Effector CD8-positive, alpha-beta T cell (primary cell): ENCODE measurements around the gene MOB3B.

Experiments
- DNase-seq: peaks from one replicate; lab custom pipeline; 2025; lab: John Stamatoyannopoulos, UW

Gene MOB3B

GRCh38 chr9:27338527-27338903 is 191.1 kb downstream of the MOB3B start:
- DNase-seq, result no peak

DNA sequence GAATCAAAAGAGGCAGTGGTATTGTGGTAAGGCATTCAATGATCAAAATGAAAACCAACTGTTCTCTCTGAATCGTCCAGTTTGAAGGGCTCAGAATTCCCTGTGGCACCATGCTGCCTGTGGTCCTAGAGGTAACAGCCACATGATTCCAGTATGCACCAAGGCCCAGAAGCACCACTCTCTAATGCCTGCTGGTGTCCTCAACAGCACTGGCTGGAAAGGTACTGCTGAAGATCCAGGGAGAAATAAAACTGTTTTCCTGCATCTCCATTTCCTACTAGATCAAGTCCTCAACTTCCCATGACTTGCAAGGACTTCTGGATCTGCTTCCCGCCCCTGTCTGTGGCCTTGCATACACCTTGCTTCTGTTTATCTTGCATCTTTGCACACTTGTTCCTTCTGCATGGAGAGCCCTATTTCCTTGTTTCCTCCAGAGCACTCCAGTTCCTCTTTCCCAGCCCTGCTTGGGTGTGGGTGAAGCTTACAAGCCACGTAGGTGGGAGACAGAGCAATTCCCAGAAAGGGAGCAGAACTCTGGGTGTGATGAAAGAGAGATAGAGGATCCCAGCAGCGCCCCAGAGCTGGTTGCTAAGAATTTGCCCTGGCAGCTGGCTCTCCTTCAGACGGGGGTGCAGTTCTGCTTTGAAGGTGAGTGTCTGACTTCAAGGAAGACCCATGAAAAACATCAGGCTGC is 191.6 kb downstream of the MOB3B start:
- DNase-seq, result no peak

DNA sequence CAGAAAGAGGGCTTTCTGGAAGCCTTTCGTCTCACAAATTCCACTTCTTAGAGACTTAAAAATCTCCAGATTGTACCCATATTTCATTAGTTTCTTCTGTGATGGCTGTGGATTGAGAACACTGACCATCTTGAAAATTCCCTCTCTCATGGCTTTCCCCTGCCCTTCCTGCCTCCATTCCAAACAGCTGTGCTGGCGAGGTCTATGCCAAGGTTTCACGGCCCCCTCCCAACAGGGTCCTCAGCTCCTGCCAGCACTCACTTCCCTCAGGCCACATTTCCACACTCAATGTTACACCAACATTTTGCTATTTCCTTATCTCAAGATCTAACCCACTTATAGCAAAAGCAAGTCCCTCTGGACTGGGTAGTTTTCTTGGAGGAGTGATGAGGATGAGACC is 192.4 kb downstream of the MOB3B start:
- no peak for DNase-seq

DNA sequence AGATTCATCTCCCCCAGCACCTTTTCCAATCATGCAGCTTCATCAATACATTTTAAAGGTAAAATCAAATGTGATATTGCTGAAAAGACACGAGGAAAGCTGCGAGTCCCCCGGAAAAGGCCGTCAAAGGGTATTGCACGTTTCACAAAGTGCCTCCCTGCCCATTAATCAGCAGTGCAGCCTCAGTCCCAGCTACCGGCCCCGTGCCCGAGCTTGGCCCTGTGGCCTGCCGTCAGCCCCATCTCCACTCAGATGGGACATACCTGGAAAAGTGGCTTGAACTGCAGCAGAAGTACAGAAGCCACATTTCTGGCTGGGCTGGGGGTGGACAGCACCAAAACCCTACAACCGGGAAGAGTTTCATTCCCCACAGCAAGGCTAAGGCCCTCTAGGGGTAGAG is 192.8 kb downstream of the MOB3B start:
- DNase-seq, result no peak

DNA sequence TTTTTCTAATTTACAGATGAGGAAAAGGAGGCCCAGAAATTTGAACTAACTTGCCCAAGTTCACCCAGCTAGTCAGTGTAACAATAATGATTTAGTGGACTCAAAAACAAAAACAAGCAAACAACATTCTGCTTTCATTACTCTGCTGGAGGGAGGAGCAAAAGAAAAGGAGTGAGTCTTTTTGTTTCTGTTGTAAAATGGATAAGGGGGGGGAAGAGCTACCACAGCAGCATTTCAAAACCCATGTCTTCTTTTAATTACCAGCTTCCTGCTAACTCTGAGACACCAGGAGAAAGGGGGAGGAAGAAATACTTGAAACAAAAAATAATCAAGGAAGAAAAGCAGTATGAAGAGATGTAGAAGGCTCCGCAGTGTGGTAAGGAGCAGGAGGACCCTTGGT is 193.5 kb downstream of the MOB3B start:
- DNase-seq, result no peak

- DNase-seq, result no peak
Observed at GRCh38 chr9:27335075-27335474, 194.5 kb downstream of the MOB3B start.

DNA sequence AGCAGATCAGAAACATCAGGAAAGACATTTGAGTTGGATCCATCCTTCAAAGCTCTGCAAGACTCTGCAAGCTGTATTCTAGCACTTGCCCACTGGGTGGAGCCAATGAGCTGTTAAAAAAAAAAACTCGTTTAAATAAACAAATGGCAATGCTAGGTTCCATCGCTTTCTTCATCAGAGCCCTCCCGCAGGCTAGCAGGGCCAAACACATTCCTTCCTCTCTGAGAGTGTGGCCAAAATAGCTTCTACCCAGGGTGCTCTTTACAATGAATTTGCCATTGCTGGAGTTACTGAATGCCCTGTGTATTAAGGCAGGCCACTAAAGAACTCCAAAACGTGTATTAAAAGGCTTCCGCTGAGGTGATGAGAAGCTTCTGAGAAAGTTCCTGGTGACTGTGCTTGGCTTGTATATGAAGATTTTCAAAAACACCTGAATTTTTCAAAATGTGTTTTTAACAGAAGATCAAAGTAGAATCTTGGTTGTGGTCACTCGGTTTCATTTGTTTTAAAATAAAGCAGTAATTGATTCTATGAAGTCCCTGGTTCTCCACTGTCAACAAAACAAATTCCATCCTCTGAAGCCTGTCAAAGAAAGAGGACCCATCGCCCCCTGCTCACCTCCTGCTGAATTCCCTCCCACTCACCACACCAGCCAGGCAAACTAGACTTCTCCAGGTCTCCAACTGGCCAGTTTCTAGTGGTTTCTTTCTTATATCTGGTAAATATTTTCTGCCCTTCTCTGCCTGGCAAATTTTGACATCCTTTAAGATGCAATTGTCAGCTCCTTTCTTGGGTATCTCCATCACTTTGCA is 196.2 kb downstream of the MOB3B start:
- peak; percentile 28 for DNase-seq

DNA sequence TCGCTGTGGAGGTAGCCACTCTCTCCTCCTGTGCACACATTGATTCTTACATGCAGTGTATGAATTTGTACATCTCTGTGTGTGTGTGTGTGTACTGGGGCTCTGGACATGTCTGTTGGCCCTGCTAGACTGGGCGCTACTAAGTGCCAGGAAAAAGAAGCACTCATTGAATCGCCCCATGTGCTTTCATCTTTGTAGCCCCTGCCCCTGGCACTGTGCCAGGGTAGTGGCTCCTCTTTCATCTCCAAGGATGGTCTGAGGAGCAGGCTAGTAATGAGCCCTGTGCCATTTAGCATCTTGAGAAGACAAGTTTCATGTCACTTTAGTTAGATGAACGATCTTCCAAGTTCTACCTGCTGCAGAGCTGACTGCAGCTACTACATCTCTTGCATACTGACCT is 198.2 kb downstream of the MOB3B start:
- no peak for DNase-seq

DNA sequence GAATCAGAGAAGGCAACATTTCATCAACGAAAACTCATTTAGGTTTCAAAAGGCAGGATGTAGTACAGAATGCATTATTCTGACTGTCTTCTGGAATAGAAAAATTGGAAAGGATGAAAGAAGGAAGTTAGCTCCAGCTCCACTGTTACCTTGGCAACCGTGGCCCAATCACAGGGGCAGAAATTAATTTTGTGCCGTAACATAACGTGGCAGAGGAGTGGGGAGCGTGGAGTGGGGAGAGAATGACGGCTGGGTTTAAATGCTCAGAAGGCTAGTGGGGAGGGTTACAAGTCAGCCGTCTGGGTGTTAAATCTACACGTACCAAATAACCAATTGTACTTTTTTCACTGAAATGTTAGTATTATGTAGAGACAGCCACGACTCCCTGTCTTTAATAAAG is 200.3 kb downstream of the MOB3B start:
- DNase-seq, result no peak

DNA sequence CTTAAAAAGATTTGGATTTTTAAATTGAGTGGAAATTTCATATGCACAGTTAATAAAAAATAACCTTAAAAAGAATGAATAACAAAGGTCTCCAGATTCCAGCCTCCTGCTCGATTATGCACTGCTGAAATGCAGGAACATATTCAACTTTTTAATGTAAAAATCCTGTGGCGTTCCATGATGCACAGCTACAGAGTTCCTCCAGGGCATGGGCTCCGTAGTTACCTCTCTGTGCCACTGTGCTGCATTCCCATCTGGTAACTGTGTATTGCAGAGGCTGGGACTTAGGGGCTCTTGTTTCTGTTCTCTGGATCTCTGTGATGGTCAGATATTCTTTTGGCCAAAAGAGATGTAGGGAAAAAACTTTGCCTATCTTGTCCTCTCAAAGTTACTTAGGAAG is 201.1 kb downstream of the MOB3B start:
- no peak for DNase-seq

GRCh38 chr9:27311184-27311583 is 218.4 kb downstream of the MOB3B start:
- no peak for DNase-seq

DNA sequence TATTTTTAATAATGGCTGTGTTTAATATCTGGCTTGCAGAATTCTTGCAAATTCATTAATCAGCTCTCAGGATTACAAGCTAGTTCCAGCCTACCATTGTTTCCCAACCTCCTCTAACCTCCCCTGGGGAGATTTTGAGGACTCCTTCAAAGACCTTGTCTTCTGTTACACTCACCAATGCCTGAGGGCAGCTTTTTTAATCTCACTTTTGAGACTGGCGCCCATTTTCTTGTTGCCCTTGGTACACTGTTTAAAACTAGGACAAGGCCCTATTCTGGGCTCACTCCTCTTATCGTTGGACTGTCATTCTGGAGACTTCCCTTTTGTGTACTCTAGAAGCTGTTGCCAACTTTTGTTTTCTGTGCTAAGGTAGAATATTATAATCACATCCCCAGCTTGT is 219.0 kb downstream of the MOB3B start:
- no peak for DNase-seq

GRCh38 chr9:27308691-27309390 is 220.8 kb downstream of the MOB3B start:
- no peak for DNase-seq

DNA sequence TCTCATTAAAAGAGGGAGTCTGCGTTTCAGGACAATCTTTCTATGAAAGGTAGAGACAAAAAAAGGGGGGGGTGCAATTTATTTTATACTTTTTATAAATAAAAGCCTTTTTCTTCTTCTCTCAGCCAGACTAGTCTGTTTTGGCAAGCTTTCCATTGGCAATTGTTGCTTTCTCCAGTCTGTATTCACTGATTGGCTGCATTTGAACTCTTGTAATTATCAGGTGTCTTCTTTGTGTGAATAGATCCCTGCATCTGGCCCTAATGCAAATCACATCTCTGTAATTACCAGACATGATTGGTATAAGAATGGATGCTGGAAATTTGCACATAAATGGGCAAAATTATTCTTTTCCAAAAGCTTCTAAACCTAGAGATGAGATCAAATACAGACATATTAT is 225.1 kb downstream of the MOB3B start:
- no peak for DNase-seq

GRCh38 chr9:27303219-27303618 is 226.4 kb downstream of the MOB3B start:
- DNase-seq, result no peak

DNA sequence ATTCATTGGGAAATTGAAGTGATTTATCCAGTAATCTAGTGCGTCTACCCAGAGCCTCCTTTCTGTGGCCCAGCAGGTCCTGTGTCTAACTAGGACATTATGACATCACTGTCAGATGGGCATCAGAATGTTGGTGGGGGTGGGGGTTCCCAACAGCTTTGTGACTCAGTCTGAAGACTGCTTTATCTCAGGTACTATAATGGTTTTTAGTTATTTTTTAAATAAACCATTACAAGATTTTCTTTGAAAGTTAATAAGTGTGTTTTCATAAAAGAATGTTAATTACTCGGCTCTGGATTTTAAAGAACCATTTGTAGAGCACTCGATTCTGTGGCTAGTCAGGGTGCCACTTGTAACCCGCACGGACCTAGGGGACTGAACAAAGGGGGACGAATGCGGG is 232.6 kb downstream of the MOB3B start, which contains the start of gene EQTN:
Gene EQTN, minus strand, starts transcription at position 101 of the 400 bp plus-strand sequence. Its CDS starts 95 bp downstream, at position 6.
- DNase-seq, result no peak

- DNase-seq, result no peak
Observed at GRCh38 chr9:27293996-27294395, 235.6 kb downstream of the MOB3B start.

GRCh38 chr9:27292659-27293405 is 236.8 kb downstream of the MOB3B start:
- no peak for DNase-seq

GRCh38 chr9:27291292-27291691 is 238.3 kb downstream of the MOB3B start:
- no peak for DNase-seq

- DNase-seq, result no peak
Observed at GRCh38 chr9:27282269-27282668, 247.3 kb downstream of the MOB3B start.

DNA sequence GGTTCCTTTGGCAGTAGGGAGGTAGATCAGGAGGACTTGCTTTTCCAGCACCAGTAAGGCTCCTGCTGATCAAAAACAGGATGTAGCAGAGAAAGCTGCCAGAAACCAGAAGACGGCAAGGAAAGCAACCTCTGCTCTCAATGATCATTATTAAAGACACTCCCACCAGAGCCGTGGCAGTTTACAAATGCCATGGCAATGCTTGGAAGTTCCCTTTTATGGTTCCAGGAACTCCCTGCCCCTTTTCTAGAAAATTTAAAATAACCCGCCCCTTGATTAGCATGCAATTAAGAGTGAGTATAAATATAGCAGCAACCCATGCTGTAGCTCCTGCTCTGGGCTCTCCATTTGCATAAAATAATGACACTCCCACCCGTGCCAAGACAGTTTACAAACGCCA is 248.8 kb downstream of the MOB3B start:
- no peak for DNase-seq

- no peak for DNase-seq
Observed at GRCh38 chr9:27280249-27280648, 249.4 kb downstream of the MOB3B start.
